K562 (cell line): ENCODE measurements around the gene SNRNP70. TPM values are rescaled to one million over a fixed set of nuclear protein-coding genes. Genes with fewer than 3 reads are reported as not detected.
A peak's percentile ranks its signal among the peaks of the same experiment; 100 is the strongest.

ENCODE experiments used
- ARID2 ChIP-seq: fragments of 450-650 bp; IDR thresholded peaks from 2 replicates; pipeline ENCODE4 v1.6.1; 2017; ENCODE audit warnings: antibody characterized with exemption, mild to moderate bottlenecking
- BCOR ChIP-seq: fragments of 450-650 bp; IDR thresholded peaks from 2 replicates; pipeline ENCODE4 v1.6.1; 2016
- C11orf30 ChIP-seq: fragments of 450-650 bp; IDR thresholded peaks from 2 replicates; pipeline ENCODE4 v1.6.1; 2016; ENCODE audit warnings: low read depth, mild to moderate bottlenecking
- DMBX1 ChIP-seq: fragments of 250-450 bp; sonication (Bioruptor Pico); IDR thresholded peaks from 2 replicates; pipeline ENCODE4 v1.8.0; 2022; ENCODE audit warnings: inconsistent platforms, mild to moderate bottlenecking, moderate library complexity, borderline replicate concordance
- HDAC1 ChIP-seq, 2 experiments: fragments of 450-650 bp; IDR thresholded peaks; 2 replicates each; pipeline ENCODE4 v1.6.1; 2016 to 2017; ENCODE audit warnings: inconsistent platforms in 1 of 2, mild to moderate bottlenecking in 1 of 2, moderate library complexity in 1 of 2
- POLR3A ChIP-seq: IDR thresholded peaks from 2 replicates; pipeline ENCODE4 v1.6.1; 2011; ENCODE audit warnings: borderline replicate concordance, mild to moderate bottlenecking, moderate library complexity; ENCODE audit not compliant: insufficient read length, insufficient read depth; ENCODE audit errors: extremely low read depth
- PTRF ChIP-seq: fragments of 450-650 bp; IDR thresholded peaks from 2 replicates; pipeline ENCODE4 v1.6.1; 2016; ENCODE audit warnings: mild to moderate bottlenecking, missing genetic modification characterization, missing compliant biosample characterization
- RAD51 ChIP-seq: fragments of 450-650 bp; IDR thresholded peaks from 2 replicates; pipeline ENCODE4 v1.7.1; 2016; ENCODE audit warnings: low read depth, mild to moderate bottlenecking, borderline replicate concordance
- RBM39 ChIP-seq: fragments of 200-400 bp; formaldehyde crosslinking; optimal IDR thresholded peaks from 2 replicates; pipeline ENCODE3; 2018; ENCODE audit warnings: low read depth, low read length
- RNF2 ChIP-seq: sonication (generic); IDR thresholded peaks from 2 replicates; pipeline ENCODE4 v1.6.1; 2016
- SMAD4 ChIP-seq: fragments of 250-450 bp; sonication (Bioruptor Pico); conservative IDR thresholded peaks from 2 replicates; pipeline ENCODE4 v1.8.0; 2021; ENCODE audit warnings: inconsistent platforms, mild to moderate bottlenecking, moderate library complexity
- SOX6 ChIP-seq: fragments of 450-650 bp; IDR thresholded peaks from 2 replicates; pipeline ENCODE4 v1.6.1; 2014; ENCODE audit warnings: mild to moderate bottlenecking
- TCF7 ChIP-seq: sonication (generic); IDR thresholded peaks from 2 replicates; pipeline ENCODE4 v1.6.1; 2016; ENCODE audit warnings: antibody characterized with exemption, borderline replicate concordance
- TFAM ChIP-seq: fragments of 250-450 bp; sonication (Bioruptor Pico); conservative IDR thresholded peaks from 2 replicates; pipeline ENCODE4 v1.5.0; 2021; ENCODE audit warnings: mild to moderate bottlenecking, moderate library complexity
- XRCC3 ChIP-seq: fragments of 450-650 bp; IDR thresholded peaks from 2 replicates; pipeline ENCODE4 v1.6.1; 2017; ENCODE audit warnings: mild to moderate bottlenecking, moderate library complexity
- ZBED1 ChIP-seq: IDR thresholded peaks from 2 replicates; pipeline ENCODE4 v1.6.1; 2014
- ZNF134 ChIP-seq: fragments of 250-450 bp; sonication (Bioruptor Pico); conservative IDR thresholded peaks from 2 replicates; pipeline ENCODE4 v1.4.0; 2020
- ZNF174 ChIP-seq: fragments of 250-450 bp; sonication (Bioruptor Pico); IDR thresholded peaks from 2 replicates; pipeline ENCODE4 v1.4.0; 2020; ENCODE audit warnings: mild to moderate bottlenecking
- ZNF253 ChIP-seq: fragments of 250-450 bp; sonication (Bioruptor Pico); conservative IDR thresholded peaks from 2 replicates; pipeline ENCODE4 v1.6.1; 2021; ENCODE audit warnings: mild to moderate bottlenecking
- ZNF436 ChIP-seq: fragments of 250-450, 450-650 bp; sonication (Bioruptor Pico); formaldehyde crosslinking; IDR thresholded peaks from 2 replicates; pipeline ENCODE4 v1.7.0; 2020; ENCODE audit warnings: mild to moderate bottlenecking
- ZNF445 ChIP-seq: fragments of 250-450 bp; sonication (Bioruptor Pico); IDR thresholded peaks from 2 replicates; pipeline ENCODE4 v1.4.0; 2020; ENCODE audit warnings: low read depth, mild to moderate bottlenecking, moderate library complexity
- ZNF584 ChIP-seq: fragments of 200-800 bp; sonication (Bioruptor generic); IDR thresholded peaks from 2 replicates; pipeline ENCODE4 v1.6.1; 2016; ENCODE audit warnings: low read depth, mild to moderate bottlenecking, missing genetic modification characterization, missing compliant biosample characterization
- ZNF668 ChIP-seq: fragments of 250-450 bp; sonication (Bioruptor Pico); IDR thresholded peaks from 2 replicates; pipeline ENCODE4 v1.8.0; 2022; ENCODE audit warnings: mild to moderate bottlenecking, inconsistent platforms
- ZSCAN29 ChIP-seq: fragments of 450-650 bp; IDR thresholded peaks from 2 replicates; pipeline ENCODE4 v1.6.1; 2017
- polyA plus RNA-seq, 8 experiments: library from polyadenylated mRNA; depleted of rRNA in 4 of 8; stranded (reverse) in 5 of 8; unstranded in 3 of 8; fragments of >200 nt; fragmentation: Nextera tagmentation in 2 of 8; fragmentation: Illumina TruSeq in 1 of 8; extraction: Ambion mirVana in 2 of 8; extraction: Trizol in 1 of 8; gene quantifications; 2 replicates each; pipeline versions ENCODE4 v1.2.1 to v1.2.3, GENCODE V29; 2011 to 2014; ENCODE audit warnings: inconsistent platforms in 1 of 8, missing spikeins in 1 of 8
- total RNA-seq, 7 experiments: library from RNA; depleted of rRNA in 6 of 7; stranded (reverse); fragments of >200 nt in 6 of 7; fragmentation: Illumina TruSeq in 2 of 7; extraction: Trizol in 2 of 7; gene quantifications; 2 replicates each; pipeline versions ENCODE4 v1.2.1 to v1.2.3, GENCODE V29; 2011 to 2021; ENCODE audit warnings: low replicate concordance in 1 of 7
- TF ChIP-seq, protein P1 (sequence below), 2 experiments: fragments of 200-800 bp in 1 of 2; sonication (Bioruptor generic) in 1 of 2; sonication (generic) in 1 of 2; formaldehyde crosslinking in 1 of 2; IDR thresholded peaks in 1 of 2; conservative IDR thresholded peaks in 1 of 2; 2 replicates each; pipeline versions ENCODE4 v1.5.0 to v1.6.1; 2016 to 2020; ENCODE audit warnings: missing compliant biosample characterization in 1 of 2, missing genetic modification characterization in 1 of 2, missing genetic modification reagents in 1 of 2
- TF ChIP-seq, protein P2 (sequence below): conservative IDR thresholded peaks from 2 replicates; pipeline ENCODE4 v1.6.1; 2011; ENCODE audit warnings: low read depth, mild to moderate bottlenecking, low read length; ENCODE audit not compliant: control insufficient read depth
- TF ChIP-seq, protein P3 (sequence below): fragments of 450-650 bp; formaldehyde crosslinking; IDR thresholded peaks from 2 replicates; pipeline ENCODE4 v1.4.0; 2020; ENCODE audit warnings: mild to moderate bottlenecking, mixed read lengths

Gene SNRNP70
- total and polyA plus RNA-seq, 9 of the 15 experiments (the other 6 are each of a cell fraction or from before 2014, with no cell fraction given): 2.8 to 496 (median 136) TPM

DNA sequence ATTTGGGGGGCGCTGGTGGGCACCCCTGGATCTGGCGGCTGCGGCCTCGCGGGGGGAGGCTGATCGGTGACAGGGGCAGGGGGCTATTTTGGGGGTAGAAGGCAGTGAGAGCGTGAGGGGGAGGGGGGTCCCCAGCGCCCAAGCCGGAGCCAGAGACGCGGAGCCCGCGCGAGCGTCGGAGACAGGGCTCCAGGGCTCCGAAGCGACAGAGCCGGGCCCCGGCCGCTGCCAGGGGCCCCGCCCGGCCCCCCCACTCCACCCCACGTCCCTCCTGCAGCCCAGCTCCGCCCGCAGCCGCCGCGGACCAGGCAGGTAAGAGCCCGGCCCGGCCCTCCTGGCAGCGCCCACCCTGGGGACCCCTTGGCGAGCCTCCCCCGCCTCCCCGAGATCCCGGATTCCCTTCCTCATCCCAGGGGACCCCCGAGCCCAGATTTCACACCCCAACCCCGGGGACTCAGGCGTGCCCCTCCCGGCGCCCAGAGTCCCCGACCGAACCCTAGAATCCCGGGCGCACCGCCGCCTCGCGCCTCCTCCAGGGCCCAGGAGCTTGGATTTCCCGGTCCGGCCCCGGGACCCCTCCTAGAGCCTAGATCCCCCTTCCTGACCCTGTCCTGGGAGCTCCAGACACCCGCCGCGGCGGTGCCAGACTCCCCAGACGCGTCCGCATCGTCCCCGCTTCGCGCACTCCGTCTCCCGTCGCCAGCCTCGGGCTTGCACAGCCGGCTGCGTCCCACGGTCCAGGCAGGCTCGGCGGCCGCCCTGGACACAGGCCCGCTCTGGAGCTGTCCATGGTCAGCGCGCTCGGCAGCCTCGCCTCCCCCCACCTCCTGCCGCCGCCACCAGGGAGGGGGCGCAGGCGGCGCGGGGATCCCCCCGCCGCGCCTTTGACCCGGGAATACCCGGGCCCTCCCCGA is 34.4 kb downstream of the SNRNP70 start, which contains the start of gene PPFIA3 (continued):
- TF ChIP-seq, protein P1, sequence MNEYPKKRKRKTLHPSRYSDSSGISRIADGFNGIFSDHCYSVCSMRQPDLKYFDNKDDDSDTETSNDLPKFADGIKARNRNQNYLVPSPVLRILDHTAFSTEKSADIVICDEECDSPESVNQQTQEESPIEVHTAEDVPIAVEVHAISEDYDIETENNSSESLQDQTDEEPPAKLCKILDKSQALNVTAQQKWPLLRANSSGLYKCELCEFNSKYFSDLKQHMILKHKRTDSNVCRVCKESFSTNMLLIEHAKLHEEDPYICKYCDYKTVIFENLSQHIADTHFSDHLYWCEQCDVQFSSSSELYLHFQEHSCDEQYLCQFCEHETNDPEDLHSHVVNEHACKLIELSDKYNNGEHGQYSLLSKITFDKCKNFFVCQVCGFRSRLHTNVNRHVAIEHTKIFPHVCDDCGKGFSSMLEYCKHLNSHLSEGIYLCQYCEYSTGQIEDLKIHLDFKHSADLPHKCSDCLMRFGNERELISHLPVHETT (CRISPR knock-in tag; conservative IDR thresholded peaks at IDR 0.05 in 1 of 2, IDR thresholded peaks at IDR 0.05 in 1 of 2): no peak
- TF ChIP-seq ZNF668 (CRISPR knock-in tag) (no peak), ZBED1 (no peak), ZNF584 (CRISPR knock-in tag) (no peak), HDAC1 (IDR thresholded peaks at IDR 0.05) (peak in 1 of 2 experiments; percentile 87; a peak in 2 of 4 replicates), BCOR (no peak), ARID2 (no peak), TCF7 (no peak), ZNF253 (CRISPR knock-in tag) (no peak), ZNF445 (CRISPR knock-in tag) (no peak), TFAM (no peak), PTRF (tag) (no peak), RAD51 (no peak), ZNF134 (no peak), ZSCAN29 (no peak), SMAD4 (CRISPR knock-in tag) (peak; percentile 29; the same call in 1 of the 2 replicates), RNF2 (no peak), RBM39 (no peak), ZNF174 (no peak), POLR3A (no peak), XRCC3 (no peak), C11orf30 (no peak), DMBX1 (no peak; the same call in 1 of the 2 replicates), ZNF436 (CRISPR knock-in tag) (no peak), SOX6 (no peak)
- TF ChIP-seq, protein P2, sequence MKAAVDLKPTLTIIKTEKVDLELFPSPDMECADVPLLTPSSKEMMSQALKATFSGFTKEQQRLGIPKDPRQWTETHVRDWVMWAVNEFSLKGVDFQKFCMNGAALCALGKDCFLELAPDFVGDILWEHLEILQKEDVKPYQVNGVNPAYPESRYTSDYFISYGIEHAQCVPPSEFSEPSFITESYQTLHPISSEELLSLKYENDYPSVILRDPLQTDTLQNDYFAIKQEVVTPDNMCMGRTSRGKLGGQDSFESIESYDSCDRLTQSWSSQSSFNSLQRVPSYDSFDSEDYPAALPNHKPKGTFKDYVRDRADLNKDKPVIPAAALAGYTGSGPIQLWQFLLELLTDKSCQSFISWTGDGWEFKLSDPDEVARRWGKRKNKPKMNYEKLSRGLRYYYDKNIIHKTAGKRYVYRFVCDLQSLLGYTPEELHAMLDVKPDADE: 0 out of 2 replicates have a peak, but pooled peaks have one; percentile 46
- TF ChIP-seq, protein P3, sequence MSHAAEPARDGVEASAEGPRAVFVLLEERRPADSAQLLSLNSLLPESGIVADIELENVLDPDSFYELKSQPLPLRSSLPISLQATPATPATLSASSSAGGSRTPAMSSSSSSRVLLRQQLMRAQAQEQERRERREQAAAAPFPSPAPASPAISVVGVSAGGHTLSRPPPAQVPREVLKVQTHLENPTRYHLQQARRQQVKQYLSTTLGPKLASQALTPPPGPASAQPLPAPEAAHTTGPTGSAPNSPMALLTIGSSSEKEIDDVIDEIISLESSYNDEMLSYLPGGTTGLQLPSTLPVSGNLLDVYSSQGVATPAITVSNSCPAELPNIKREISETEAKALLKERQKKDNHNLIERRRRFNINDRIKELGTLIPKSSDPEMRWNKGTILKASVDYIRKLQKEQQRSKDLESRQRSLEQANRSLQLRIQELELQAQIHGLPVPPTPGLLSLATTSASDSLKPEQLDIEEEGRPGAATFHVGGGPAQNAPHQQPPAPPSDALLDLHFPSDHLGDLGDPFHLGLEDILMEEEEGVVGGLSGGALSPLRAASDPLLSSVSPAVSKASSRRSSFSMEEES (CRISPR knock-in tag): no peak
